GM03348 (cell line): ENCODE measurements around the gene RTTN.
"Not testable (repeated sequence)": the region's sequence is repeated elsewhere in the genome, so short reads cannot be mapped to it uniquely, and the experiment has no call there.

Source experiments
- DNase-seq: peaks from one replicate; pipeline ENCODE4 v3.0.0; 2012; ENCODE audit warnings: low spot score

RTTN gene

DNA sequence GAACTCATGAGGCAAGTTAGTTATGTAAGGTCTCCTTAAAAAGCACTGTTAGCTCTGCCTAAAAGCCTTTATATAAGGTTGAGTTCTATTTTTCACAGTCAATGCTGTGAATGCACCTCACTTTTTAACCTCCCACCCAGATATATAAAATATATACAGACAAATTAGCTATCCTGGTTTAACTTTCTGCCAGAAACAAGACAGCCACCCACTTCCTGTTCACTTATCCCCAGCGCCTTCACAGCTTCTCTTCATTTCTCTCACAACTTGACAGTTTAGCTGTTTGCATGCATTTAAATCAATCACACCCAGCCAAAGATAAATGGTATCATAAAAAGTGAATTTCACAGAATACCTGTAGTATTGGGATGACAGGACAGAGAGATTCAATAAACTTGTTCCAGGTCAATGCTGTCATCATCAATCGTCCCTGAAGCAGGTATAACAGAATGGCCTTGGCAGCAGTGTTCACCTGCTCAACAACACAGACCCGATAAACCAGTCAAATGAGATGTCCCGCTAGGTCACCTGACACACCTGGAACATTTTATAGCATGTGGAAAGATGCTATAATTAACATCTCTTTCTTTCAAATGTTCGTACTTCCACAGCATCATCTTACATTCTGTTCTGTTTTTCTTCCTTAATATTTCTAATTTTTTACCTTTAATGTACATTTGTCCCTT is 55.7 kb downstream of the RTTN start:
- no peak for DNase-seq

DNA sequence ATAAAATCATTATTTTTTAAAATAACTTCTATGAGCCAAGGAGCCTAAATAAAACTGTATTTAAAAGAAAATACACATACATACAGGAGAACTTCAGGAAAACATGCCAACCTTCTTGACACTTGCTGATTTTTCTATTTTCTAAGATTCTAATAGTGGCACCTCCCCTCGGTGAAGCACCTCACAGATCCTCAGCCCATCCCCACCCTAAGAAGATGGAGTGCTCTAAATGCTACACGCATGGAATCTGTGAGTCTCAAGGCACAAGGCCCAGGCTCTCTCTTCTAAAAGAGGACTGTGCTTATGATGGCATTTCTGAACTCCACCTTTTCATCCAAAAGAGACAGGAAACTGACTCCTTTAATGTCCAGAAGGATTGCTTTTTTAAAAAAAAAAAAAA is 56.3 kb downstream of the RTTN start:
- DNase-seq = no peak

DNA sequence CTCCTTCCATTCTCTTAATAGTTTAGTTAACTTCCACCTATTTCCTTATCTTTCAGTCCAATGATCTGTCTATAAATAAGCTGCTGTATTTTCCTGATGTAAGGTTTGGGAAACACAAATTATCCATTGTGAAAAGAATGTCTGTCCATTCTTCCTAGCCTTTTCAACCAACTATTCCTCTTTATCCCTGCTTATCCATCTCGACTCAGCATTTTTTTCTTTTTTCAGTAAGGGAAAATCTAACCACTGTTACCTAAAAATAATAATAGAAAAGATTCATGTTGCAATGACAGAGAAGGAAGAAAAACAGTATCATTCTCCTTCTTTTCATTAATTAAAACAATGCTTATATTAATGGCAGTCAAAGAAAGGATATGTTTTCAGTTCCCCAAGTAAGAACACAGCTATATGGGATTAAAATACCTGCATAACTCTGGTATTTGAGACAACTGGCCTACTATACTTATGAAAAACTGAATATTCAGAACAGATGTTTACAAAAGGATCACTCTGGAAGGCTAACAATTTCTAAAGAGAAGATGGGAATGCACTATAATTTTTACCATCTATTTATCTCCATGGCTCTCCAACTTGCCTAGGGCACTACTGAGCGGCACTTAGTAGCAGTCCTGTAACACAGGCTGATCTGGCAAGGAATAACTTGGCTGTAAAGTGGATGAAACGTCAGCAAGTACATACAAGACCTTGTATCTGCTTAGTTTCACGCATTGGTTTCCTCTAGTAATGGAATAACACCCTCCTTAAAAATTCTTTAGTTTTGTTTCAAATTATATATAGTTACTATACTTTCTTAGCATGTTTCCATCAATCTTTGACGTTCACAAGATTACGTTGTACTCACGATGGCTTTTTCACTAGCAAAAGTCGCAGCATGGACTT is 57.2 kb downstream of the RTTN start:
- DNase-seq = no peak

DNA sequence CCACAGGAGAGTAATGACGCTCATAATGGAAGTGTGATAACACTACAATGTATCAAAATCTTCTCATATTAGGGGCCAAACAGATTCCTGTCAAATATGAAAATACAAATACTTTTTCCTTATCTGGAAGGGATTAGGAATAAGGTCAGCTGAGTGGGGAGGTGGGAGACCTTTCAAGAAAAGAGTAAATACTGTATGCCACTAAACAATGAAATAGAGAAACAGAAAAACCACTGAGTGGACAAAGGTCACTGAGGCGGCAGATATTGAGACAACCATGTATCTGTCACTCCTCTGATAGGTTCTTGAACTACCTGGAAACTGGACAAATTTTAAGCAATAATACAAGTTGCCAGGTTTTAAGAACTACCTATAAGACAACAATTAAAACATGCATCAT is 59.3 kb downstream of the RTTN start:
- no peak for DNase-seq

DNA sequence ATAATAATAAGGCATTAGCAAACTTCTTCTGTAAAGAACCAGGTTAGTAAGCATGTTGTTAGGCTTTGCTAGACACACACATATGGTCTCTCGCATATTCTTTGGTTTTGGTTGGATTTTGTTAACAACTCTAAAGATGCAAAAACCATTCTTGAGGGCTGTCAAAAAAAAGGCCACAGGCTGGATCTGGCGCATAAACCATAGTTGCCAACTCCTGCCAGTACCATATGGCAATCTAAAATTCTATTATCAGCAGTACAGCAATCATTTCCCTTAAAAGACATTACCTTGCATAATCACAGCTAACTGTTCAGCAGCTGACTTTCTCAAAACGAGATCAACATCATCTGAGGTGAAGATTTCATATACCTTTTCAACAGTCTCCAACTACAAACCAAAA is 63.5 kb downstream of the RTTN start:
- DNase-seq = no peak

DNA sequence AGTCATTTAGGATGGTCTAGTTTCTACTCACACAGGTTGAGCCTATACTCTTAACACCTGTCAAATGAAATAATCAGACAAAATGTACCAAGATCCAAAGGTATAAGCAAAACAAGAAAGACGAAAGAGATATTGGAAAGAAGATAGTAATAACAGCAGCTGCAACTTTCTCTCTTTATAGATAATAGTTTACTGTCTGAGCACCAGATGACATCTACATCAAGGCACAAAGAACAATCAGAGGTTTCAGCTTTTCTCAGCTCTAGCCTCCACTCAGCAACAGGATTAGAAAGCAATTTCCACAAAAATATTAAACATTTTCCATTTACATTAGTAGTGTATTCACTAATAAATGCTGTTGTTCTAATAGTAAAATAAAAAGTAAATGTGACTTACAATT is 66.3 kb downstream of the RTTN start:
- DNase-seq = no peak

DNA sequence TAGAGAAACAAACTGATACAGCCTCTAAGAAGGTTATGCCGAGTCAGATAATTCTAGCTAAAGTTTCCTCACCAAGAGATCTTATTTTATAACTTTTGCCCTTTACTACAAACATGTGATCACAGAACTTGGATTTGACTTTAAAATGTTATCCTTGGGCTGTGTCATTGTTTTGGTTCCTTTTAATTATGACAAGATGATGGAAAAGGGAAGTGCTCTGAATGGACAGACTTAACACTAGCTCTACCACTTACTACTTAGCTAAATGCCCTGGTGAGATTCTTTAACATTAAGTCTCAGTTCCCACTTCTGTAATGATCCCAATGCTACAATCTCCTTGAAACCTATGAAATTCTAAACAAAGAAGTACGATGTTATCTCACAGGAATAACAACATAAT is 69.9 kb downstream of the RTTN start:
- DNase-seq = no peak

DNA sequence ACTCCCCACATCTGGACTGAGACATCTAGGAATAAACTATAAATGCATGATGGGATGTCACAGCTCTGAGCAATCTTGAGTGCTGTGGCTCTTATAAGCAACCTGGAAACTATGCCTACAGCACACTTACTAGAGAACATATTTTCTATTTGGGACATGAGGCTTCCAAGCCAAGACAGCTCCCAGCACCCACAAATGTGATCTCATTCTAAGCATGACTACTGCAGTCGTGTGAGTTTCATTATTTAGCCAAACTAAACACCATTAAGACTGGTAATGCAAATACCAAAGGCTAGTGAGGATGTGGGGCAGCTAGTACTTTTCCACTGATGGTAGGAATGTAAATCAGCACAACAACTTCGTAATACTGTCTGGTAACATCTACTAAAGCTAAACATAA is 72.5 kb downstream of the RTTN start:
- peak; percentile 67 for DNase-seq

DNA sequence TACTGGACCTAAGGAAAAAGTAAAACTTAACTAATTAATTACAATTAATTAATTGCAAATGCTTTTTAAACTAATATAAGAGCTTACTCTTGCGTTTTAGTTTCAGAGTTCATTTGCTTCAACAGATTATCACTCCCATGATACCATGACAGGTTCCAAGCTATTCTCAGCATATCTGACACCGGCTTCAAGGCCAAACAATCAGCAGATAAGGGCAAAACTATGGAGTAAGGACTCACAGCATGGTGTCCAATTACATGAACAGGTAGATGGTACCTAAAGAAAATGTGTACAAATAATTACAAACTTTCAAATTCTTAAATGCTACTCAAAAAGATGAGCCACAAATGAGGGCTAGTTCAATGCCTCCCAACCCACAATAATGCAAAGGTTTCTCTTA is 77.2 kb downstream of the RTTN start:
- no peak for DNase-seq

DNA sequence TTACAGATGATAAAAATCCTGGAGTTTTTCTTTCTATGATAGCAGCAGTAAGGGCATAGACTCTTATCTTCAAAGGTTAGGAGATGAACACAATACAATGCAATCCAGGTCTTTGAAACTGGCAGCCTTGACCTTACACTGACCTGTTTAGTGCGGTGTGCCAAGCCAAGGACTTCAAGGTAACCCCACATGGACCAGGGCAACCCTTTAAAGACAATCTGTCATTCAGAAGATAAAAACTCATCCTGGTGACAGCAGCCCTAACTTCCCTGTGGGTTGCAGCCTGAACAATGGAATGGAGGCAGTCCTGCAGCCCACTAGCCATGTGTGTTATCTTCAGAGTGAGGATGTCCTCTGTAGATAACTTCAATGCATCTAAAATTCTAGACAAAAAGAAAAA is 78.1 kb downstream of the RTTN start:
- no peak for DNase-seq

DNA sequence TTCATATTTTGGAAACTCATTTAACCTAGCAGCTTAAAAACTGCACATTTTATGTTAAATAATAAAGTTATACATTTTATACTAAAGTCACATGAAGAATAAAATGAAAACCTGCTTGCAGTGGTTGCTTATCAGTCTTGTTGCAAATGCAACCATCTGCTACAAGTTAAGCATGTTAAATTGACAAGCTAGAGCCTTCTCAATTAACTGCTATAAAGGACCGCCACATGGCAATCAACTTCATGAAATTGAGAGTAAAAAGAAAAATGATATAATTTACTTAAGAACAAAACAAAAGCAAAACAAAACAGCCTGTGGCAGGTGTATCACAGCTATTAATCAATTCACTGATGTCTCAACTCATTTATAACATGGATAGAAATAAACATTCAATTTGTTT is 78.7 kb downstream of the RTTN start:
- no peak for DNase-seq

DNA sequence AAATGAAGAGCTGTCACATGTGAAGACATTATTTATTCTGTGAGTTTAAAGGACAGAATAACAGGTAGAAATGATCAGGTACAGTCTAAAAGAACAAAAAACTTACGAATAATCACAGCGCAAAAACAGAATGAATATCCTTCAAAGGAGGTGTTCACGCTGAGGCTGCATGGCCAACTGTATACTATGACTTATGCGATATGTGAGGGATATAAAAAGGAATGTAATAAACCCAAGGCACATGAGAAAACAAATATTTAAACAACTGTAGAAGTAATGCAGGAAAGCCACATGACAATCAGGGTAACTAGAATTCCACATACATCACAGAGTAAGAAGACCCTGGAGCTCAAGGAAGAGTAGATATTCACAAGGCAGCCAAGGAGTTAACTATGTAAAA is 81.3 kb downstream of the RTTN start:
- DNase-seq = no peak

DNA sequence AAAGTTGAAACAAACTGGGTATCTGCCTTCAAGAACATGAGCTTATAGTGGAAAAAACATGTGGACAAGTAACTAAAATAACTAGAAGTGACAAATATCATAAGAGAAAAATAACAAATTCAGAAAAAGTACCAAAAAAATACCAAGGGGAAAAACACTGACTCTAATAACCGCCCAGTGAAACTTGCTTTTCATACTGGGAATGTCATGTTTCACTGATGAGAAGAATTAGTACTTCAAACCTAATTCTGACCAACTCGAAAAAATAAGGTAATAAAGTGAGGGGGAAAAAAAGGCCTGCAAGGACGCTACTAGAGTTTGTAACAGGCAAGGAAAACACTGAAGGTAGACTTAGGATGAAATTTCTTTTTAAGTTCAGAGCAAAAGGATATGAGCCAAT is 83.6 kb downstream of the RTTN start:
- no peak for DNase-seq

DNA sequence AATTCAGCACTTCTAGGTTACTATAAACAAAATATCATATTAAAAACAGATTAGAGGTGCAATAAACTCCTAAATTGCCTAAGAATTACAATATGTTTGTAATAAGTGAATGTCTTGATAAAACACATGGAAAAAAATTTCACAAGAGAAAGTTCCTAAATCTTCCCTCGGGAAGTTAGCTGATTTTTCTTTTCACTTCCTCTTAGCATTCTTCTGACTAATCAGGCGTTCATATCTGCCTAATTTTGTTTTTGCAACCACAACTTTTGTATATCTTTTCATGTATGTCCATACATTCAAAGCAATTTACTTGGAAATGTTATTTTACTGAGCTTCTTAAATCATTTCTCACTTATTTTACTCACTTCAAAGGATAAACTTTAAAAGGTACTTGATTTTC is 88.5 kb downstream of the RTTN start:
- DNase-seq = no peak

DNA sequence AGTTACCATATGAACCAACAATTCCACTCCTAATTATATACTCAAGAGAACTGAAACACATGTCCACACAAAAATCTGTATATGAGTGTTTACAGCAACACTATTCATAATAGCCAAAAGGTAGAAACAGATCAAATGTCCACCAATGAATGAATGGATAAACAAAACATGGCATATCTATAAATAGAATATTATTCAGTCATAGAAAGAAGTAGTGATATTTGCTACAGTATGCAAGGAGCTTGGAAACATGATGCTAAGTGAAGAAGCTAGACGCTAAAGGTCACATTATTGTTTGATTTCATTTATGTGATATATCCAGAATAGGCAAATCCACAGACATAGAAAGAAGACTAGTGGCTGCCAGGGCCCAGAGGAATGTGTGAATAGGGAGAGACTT is 92.0 kb downstream of the RTTN start:
- no peak for DNase-seq

DNA sequence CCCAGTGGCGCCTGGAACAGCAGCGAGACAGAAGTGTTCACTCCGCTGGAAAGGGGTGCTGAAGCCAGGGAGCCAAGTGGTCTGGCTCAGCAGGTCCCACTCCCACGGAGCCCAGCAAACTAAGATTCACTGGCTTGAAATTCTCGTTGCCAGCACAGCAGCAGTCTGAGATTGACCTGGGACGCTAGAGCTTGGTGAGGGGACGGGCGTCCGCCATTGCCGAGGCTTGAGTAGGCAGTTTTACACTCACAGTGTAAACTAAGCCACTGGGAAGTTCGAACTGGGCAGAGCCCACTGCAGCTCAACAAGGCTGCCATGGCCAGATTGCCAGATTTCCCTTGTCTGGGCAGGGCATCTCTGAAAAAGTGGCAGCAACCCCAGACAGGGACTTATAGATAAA is 94.8 kb downstream of the RTTN start:
- no peak for DNase-seq

DNA sequence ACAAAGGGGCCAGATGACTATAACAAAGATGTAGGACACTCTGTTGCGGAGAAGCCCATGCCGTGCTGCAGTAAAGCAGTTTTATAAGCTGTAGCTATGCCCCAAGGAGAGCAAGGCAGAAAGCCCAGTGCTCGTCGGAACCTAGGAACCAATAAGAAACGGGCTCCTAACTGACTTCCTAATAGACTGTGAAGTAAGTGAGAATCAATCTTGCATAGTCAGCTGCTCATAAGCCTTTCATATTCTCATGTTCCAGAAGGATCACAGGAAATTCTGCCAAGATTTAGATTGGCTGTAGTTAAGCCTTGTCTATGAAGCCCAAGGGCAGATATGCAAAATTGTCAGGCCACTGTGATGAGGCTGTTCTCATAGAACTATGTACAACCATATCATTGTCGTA is 98.4 kb downstream of the RTTN start:
- no peak for DNase-seq

DNA sequence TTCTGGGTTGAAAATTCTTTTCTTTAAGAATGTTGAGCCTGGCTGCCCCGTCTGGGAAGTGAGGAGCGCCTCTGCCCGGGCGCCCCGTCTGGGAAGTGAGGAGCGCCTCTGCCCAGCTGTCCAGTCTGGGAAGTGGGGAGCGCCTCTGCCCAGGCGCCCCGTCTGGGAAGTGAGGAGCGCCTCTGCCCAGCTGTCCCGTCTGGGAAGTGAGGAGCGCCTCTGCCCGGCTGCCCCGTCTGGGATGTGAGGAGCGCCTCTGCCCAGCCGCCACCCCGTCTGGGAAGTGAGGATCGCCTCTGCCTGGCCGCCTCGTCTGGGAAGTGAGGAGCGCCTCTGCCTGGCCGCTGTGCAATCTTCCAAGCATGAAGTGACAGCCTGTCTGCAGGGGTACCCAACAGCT is 102.6 kb downstream of the RTTN start:
- not testable (repeated sequence) for DNase-seq

DNA sequence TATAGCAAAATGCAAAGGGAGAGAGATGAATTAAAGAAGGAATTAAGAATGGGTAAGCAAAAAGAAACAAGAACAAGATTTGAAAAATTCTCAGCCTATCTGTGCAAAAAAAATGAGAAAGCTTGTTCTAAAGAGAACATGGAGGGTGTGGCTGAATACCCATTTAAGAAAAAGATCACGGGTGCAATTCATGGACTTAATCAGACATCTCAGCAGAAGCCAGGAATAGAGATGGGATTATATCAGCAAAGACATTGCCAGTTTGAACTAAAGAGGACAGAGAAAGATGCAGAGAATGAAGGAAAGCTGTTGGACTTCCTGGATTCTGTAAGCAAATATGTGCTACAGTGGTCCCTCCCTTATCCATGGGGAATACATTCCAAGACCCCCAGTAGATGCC is 115.6 kb downstream of the RTTN start:
- DNase-seq = no peak

DNA sequence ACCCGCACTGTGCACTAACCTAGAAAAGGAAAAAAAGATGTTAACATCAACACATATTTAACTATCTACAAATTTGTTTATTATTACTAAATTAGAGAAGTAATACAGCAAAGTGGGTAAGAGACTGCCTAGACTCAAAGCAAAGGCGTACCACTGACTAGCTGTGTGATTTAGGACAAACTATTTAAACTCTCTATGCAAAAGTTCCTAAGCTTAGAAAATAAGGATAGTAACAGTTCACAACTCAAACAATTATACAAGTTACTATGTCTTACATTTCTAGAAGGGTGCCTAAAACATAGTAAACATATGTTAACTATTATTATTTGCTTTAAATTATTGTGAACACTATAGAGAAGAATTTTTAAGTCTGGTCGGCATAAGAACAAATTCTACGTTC is 119.4 kb downstream of the RTTN start:
- no peak for DNase-seq

DNA sequence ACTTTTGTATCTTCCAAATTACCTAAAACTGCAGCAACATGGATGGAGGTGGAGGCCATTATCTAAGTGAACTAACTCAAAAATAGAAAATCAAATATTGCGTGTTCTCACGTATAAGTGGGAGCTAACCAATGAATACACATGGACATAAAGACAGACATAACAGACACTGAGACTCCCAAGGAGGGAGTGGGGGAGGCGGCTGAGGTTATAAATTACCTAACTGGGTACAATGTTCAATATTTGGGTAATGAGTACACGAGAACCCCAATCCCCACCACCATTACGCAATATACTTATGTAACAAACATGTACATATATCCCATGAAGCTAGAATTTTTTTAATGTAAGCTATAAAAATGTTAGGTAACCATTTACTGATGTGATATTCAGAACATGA is 119.8 kb downstream of the RTTN start:
- DNase-seq = no peak

DNA sequence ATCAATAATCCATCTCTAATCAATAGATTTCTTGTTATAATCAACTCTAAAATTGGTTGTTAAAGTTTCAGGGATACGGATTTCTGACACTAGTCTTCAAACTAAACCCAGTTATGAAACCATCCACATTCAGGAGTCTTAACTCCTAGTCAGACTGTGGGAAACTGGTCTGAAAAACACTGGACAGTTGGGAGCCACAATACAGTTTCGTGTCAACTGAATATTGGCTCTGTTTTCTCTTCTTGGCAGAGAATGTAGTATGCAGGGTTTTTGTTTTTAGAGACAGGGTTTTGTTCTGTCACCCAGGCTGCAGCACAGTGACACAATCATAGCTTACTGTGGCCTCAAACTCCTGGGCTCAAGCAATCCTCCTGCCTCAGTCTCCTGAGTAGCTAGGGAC is 123.1 kb downstream of the RTTN start:
- no peak for DNase-seq

DNA sequence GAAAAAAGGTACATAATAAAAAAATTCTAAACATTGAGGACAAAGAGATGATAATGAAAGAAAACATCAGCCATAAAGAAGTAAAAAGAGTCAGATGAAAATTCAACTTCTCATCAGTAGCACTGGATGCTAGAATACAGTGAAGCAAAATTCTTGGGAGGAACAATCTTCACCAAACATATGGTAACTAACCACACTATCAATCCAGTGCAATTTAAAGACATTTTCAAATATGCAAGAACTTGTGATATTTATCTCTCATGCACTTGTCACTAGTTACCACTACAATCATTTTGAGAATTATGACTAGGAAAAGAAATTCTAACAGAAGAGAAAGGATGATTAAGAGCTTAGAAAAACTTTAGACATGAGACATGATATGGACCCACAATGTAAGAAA is 127.4 kb downstream of the RTTN start:
- DNase-seq = no peak

DNA sequence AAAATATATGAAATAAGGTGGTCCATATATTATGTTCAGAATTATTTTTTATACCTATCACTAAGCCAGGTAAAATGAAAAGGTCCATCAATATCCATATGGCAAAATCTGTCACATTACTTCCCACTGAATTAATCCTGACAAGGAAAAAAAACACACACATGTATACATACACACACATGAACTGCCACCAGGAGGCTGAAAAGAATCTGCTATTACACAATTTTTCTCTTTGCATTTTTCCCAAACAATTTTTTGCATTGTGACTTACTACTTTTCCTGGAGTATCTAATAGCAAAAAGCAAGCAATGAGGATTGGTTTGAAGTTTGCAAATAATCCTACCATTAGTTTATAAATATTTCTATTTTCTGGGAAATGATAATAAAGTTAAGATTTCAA is 129.6 kb downstream of the RTTN start:
- DNase-seq = no peak
